ENCODE data around the gene OVCH1. TPM values are rescaled to one million over a fixed set of nuclear protein-coding genes. Genes with fewer than 3 reads are reported as not detected.

The OVCH1 gene
- total RNA-seq, 1 experiment from 2014 or later = not detected

DNA sequence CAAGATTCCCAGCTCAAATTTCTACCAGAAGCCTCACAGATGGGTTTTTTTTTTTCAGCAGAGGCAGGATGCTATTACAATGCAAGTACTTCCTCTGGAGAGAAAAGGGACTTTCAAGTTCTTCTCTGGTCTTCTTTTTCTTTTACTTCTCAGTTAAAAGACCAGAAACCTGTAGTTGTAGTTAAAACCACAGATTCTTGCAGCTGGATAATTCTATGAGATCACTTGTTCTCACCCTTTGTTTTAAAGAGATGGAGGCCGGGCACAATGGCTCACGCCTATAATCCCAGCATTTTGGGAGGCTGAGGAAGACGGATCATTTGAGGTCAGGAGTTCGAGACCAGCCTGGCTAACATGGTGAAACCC, 47.6 kb upstream of the OVCH1 start:
- no TSS peak for BruUV-seq (replicated peaks)
- peaks cover 11% of the 10 kb centered on the region for H3K27me3 Mint-ChIP-seq (ENCODE audit: insufficient read depth, unreplicated experiment)
- CTCF ChIA-PET = no interaction called here

DNA sequence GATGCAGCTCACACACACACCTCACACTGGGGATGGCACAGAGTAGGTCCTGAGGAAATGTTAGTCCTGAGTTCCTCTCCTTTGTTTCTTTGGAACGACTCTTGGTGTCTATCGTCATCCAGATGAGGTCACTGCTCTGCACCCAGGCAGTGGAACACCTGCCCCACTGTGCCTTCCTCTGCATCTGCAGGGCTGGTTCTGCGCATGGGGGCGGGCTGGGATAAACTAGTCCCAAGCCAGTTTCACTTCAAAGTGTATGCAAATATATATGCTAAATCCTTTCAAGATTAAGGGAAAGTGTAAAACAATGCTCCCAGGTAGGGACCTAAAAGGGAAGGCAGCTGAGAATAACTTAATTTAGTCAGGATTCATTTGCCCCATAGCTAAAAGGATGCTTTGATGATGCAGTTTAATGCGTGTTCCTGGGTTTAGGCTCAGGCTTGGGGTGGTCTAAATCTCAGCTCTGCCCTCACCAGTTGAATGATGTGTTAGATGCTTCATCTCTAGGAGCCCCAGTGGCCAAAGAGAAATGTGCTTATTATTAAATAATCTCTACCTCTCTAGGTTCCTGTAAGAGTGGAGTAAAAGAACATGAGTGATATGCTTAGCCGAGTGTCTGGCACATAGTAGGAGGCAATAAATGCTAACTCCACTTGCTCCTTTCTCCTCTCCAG, 47.1 kb upstream of the OVCH1 start:
- H3K4me1 ChIP-seq = no peaks in the 10 kb centered on the region
- CTCF ChIA-PET = no interaction called here
- POLR2A ChIA-PET = no interaction called here

More for the DNA sequence above, 47.6 kb upstream of the OVCH1 start:
- TF ChIP-seq, protein P1, sequence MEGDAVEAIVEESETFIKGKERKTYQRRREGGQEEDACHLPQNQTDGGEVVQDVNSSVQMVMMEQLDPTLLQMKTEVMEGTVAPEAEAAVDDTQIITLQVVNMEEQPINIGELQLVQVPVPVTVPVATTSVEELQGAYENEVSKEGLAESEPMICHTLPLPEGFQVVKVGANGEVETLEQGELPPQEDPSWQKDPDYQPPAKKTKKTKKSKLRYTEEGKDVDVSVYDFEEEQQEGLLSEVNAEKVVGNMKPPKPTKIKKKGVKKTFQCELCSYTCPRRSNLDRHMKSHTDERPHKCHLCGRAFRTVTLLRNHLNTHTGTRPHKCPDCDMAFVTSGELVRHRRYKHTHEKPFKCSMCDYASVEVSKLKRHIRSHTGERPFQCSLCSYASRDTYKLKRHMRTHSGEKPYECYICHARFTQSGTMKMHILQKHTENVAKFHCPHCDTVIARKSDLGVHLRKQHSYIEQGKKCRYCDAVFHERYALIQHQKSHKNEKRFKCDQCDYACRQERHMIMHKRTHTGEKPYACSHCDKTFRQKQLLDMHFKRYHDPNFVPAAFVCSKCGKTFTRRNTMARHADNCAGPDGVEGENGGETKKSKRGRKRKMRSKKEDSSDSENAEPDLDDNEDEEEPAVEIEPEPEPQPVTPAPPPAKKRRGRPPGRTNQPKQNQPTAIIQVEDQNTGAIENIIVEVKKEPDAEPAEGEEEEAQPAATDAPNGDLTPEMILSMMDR (IDR thresholded peaks at IDR 0.05; ENCODE audit: insufficient read depth in 1 of 2, low read depth in 1 of 2, low read length in 1 of 2, severe bottlenecking in 1 of 2, unreplicated experiment in 1 of 2) = no peak
- H3K27me3 ChIP-seq (replicated peaks; ENCODE audit: control insufficient read depth, insufficient read depth, low read length) = no peaks in the 10 kb centered on the region
- intact Hi-C loops (cut with micrococcal nuclease; ENCODE audit: unreplicated experiment) = no loop called here
- POLR2A ChIA-PET = no interaction called here
- no peaks in the 10 kb centered on the region for H3K4me1 Mint-ChIP-seq (ENCODE audit: low read depth, unreplicated experiment)
- peaks cover 5% of the 10 kb centered on the region for H3K36me3 Mint-ChIP-seq (ENCODE audit: insufficient read depth, unreplicated experiment)
- no peak overlapping the region for H3K4me3 Mint-ChIP-seq (ENCODE audit: unreplicated experiment)
- DNase-seq = no peak
- no peaks in the 10 kb centered on the region for H3K36me3 ChIP-seq (ENCODE audit: control insufficient read depth, insufficient read depth, low read length)
- no peaks in the 10 kb centered on the region for H3K9me3 Mint-ChIP-seq (ENCODE audit: unreplicated experiment)
- no peak overlapping the region for H3K4me3 ChIP-seq (ENCODE audit: low read depth, low read length)
- no peaks in the 10 kb centered on the region for H3K4me1 ChIP-seq
- no peaks in the 10 kb centered on the region for H3K9me3 ChIP-seq
- no peak overlapping the region for H3K27ac Mint-ChIP-seq (ENCODE audit: unreplicated experiment)

DNA sequence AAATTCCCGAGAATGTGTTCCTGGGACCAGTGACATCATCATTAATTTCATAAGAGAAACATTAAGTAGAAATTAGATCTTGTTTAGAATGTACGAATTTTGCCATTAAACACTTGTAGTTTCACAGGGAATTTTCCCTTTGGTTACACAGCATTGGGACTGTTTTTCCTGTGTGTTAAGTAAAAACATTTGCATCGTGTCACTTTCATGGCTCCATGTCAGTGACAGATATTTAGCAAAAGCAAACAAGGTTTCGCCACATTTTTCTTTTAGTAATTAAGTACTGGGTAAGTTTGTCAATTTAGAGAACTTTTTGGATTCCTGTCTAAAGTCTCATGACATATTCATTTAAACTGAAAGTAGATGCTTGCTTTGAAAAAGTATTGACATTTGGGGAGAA, 45.5 kb upstream of the OVCH1 start:
- Mint-ChIP-seq H3K4me1 (ENCODE audit: low read depth, unreplicated experiment) (no peaks in the 10 kb centered on the region), H3K27me3 (ENCODE audit: insufficient read depth, unreplicated experiment) (peaks cover 14% of the 10 kb centered on the region), H3K4me3 (ENCODE audit: unreplicated experiment) (no peak overlapping the region), H3K27ac (ENCODE audit: unreplicated experiment) (no peak overlapping the region), H3K9me3 (ENCODE audit: unreplicated experiment) (no peaks in the 10 kb centered on the region), H3K36me3 (ENCODE audit: insufficient read depth, unreplicated experiment) (peaks cover 3% of the 10 kb centered on the region)
- CTCF ChIA-PET = no interaction called here
- TF ChIP-seq, protein P1 (IDR thresholded peaks at IDR 0.05; ENCODE audit: insufficient read depth in 1 of 2, low read depth in 1 of 2, low read length in 1 of 2, severe bottlenecking in 1 of 2, unreplicated experiment in 1 of 2) = no peak
- no TSS peak for BruUV-seq (replicated peaks)
- Histone ChIP-seq H3K9me3 (no peaks in the 10 kb centered on the region), H3K4me1 (no peaks in the 10 kb centered on the region), H3K36me3 (ENCODE audit: control insufficient read depth, insufficient read depth, low read length) (no peaks in the 10 kb centered on the region), H3K4me3 (ENCODE audit: low read depth, low read length) (no peak overlapping the region), H3K27me3 (replicated peaks; ENCODE audit: control insufficient read depth, insufficient read depth, low read length) (no peaks in the 10 kb centered on the region)
- POLR2A ChIA-PET = no interaction called here
- no peak for DNase-seq
- intact Hi-C loops (cut with micrococcal nuclease; ENCODE audit: unreplicated experiment) = no loop called here

More for the DNA sequence above, 47.1 kb upstream of the OVCH1 start:
- peaks cover 5% of the 10 kb centered on the region for H3K36me3 Mint-ChIP-seq (ENCODE audit: insufficient read depth, unreplicated experiment)
- Histone ChIP-seq H3K27me3 (replicated peaks; ENCODE audit: control insufficient read depth, insufficient read depth, low read length) (no peaks in the 10 kb centered on the region), H3K36me3 (ENCODE audit: control insufficient read depth, insufficient read depth, low read length) (no peaks in the 10 kb centered on the region), H3K9me3 (no peaks in the 10 kb centered on the region), H3K4me3 (ENCODE audit: low read depth, low read length) (no peak overlapping the region)
- peaks cover 14% of the 10 kb centered on the region for H3K27me3 Mint-ChIP-seq (ENCODE audit: insufficient read depth, unreplicated experiment)
- no TSS peak for BruUV-seq (replicated peaks)
- H3K27ac Mint-ChIP-seq (ENCODE audit: unreplicated experiment) = no peak overlapping the region
- H3K4me1 Mint-ChIP-seq (ENCODE audit: low read depth, unreplicated experiment) = no peaks in the 10 kb centered on the region
- H3K9me3 Mint-ChIP-seq (ENCODE audit: unreplicated experiment) = no peaks in the 10 kb centered on the region
- intact Hi-C loops (cut with micrococcal nuclease; ENCODE audit: unreplicated experiment) = no loop called here
- no peak overlapping the region for H3K4me3 Mint-ChIP-seq (ENCODE audit: unreplicated experiment)
- no peak for DNase-seq
- TF ChIP-seq, protein P1 (IDR thresholded peaks at IDR 0.05; ENCODE audit: insufficient read depth in 1 of 2, low read depth in 1 of 2, low read length in 1 of 2, severe bottlenecking in 1 of 2, unreplicated experiment in 1 of 2) = no peak
